ENCODE measurements around the gene ZNF416. TPM values are rescaled to one million over a fixed set of nuclear protein-coding genes. Genes with fewer than 3 reads are reported as not detected.

Gene ZNF416
- total and polyA plus RNA-seq, 2 of the 8 experiments (the other 6 are each of a cell fraction or from before 2014, with no cell fraction given): 3.2 to 10.3 TPM

DNA sequence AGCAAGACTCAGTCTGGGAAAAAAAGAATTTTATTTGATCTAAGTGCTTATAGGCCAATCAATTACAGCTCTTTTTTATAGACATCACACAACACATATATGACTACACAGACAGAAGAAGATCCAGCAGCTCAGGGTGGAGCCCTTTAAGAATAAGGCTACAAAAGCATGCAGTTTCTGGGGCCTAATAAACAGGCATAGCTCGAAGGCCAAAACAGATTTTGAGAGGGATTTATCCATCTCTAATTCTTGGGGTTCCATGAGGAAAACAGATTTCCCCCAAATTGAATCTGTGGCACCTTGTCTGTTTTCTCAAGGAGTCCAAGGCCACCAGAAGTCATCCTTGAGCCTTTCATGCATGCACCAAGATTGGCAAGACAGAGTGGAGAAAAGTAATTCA lies 15.2 kb downstream of the ZNF416 start (continued):
- TF ChIP-seq TCF12 (IDR thresholded peaks at IDR 0.05; ENCODE audit: low read depth, low read length) (no peak), POLR2AphosphoS5 (IDR thresholded peaks at IDR 0.05; ENCODE audit: low read depth, low read length) (no peak), SIX5 (IDR thresholded peaks at IDR 0.05; ENCODE audit: low read depth, low read length) (no peak), ATF3 (IDR thresholded peaks at IDR 0.05; ENCODE audit: insufficient read depth, low read depth, low read length) (no peak), RNF2 (IDR thresholded peaks at IDR 0.05; ENCODE audit: borderline replicate concordance, low read depth, low read length, missing control alignments, poor library complexity, severe bottlenecking) (no peak), TEAD4 (IDR thresholded peaks at IDR 0.05; ENCODE audit: low read depth, low read length) (no peak), ASH2L (IDR thresholded peaks at IDR 0.05; ENCODE audit: low read length) (no peak), RFX5 (IDR thresholded peaks at IDR 0.05; ENCODE audit: borderline replicate concordance, low read depth, low read length) (no peak)
- TF ChIP-seq, protein P1, sequence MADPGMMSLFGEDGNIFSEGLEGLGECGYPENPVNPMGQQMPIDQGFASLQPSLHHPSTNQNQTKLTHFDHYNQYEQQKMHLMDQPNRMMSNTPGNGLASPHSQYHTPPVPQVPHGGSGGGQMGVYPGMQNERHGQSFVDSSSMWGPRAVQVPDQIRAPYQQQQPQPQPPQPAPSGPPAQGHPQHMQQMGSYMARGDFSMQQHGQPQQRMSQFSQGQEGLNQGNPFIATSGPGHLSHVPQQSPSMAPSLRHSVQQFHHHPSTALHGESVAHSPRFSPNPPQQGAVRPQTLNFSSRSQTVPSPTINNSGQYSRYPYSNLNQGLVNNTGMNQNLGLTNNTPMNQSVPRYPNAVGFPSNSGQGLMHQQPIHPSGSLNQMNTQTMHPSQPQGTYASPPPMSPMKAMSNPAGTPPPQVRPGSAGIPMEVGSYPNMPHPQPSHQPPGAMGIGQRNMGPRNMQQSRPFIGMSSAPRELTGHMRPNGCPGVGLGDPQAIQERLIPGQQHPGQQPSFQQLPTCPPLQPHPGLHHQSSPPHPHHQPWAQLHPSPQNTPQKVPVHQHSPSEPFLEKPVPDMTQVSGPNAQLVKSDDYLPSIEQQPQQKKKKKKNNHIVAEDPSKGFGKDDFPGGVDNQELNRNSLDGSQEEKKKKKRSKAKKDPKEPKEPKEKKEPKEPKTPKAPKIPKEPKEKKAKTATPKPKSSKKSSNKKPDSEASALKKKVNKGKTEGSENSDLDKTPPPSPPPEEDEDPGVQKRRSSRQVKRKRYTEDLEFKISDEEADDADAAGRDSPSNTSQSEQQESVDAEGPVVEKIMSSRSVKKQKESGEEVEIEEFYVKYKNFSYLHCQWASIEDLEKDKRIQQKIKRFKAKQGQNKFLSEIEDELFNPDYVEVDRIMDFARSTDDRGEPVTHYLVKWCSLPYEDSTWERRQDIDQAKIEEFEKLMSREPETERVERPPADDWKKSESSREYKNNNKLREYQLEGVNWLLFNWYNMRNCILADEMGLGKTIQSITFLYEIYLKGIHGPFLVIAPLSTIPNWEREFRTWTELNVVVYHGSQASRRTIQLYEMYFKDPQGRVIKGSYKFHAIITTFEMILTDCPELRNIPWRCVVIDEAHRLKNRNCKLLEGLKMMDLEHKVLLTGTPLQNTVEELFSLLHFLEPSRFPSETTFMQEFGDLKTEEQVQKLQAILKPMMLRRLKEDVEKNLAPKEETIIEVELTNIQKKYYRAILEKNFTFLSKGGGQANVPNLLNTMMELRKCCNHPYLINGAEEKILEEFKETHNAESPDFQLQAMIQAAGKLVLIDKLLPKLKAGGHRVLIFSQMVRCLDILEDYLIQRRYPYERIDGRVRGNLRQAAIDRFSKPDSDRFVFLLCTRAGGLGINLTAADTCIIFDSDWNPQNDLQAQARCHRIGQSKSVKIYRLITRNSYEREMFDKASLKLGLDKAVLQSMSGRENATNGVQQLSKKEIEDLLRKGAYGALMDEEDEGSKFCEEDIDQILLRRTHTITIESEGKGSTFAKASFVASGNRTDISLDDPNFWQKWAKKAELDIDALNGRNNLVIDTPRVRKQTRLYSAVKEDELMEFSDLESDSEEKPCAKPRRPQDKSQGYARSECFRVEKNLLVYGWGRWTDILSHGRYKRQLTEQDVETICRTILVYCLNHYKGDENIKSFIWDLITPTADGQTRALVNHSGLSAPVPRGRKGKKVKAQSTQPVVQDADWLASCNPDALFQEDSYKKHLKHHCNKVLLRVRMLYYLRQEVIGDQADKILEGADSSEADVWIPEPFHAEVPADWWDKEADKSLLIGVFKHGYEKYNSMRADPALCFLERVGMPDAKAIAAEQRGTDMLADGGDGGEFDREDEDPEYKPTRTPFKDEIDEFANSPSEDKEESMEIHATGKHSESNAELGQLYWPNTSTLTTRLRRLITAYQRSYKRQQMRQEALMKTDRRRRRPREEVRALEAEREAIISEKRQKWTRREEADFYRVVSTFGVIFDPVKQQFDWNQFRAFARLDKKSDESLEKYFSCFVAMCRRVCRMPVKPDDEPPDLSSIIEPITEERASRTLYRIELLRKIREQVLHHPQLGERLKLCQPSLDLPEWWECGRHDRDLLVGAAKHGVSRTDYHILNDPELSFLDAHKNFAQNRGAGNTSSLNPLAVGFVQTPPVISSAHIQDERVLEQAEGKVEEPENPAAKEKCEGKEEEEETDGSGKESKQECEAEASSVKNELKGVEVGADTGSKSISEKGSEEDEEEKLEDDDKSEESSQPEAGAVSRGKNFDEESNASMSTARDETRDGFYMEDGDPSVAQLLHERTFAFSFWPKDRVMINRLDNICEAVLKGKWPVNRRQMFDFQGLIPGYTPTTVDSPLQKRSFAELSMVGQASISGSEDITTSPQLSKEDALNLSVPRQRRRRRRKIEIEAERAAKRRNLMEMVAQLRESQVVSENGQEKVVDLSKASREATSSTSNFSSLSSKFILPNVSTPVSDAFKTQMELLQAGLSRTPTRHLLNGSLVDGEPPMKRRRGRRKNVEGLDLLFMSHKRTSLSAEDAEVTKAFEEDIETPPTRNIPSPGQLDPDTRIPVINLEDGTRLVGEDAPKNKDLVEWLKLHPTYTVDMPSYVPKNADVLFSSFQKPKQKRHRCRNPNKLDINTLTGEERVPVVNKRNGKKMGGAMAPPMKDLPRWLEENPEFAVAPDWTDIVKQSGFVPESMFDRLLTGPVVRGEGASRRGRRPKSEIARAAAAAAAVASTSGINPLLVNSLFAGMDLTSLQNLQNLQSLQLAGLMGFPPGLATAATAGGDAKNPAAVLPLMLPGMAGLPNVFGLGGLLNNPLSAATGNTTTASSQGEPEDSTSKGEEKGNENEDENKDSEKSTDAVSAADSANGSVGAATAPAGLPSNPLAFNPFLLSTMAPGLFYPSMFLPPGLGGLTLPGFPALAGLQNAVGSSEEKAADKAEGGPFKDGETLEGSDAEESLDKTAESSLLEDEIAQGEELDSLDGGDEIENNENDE (IDR thresholded peaks at IDR 0.05; ENCODE audit: insufficient replicate concordance, low read length): no peak
